ENCODE measurements around the gene ATXN7L2.

Gene ATXN7L2

GRCh38 chr1:109487261-109487660 is 3.6 kb downstream of the ATXN7L2 start:
- no peak for TF ChIP-seq POLR2AphosphoS5 (IDR thresholded peaks at IDR 0.05; ENCODE audit: low read depth, low read length)
- TF ChIP-seq, protein P1, sequence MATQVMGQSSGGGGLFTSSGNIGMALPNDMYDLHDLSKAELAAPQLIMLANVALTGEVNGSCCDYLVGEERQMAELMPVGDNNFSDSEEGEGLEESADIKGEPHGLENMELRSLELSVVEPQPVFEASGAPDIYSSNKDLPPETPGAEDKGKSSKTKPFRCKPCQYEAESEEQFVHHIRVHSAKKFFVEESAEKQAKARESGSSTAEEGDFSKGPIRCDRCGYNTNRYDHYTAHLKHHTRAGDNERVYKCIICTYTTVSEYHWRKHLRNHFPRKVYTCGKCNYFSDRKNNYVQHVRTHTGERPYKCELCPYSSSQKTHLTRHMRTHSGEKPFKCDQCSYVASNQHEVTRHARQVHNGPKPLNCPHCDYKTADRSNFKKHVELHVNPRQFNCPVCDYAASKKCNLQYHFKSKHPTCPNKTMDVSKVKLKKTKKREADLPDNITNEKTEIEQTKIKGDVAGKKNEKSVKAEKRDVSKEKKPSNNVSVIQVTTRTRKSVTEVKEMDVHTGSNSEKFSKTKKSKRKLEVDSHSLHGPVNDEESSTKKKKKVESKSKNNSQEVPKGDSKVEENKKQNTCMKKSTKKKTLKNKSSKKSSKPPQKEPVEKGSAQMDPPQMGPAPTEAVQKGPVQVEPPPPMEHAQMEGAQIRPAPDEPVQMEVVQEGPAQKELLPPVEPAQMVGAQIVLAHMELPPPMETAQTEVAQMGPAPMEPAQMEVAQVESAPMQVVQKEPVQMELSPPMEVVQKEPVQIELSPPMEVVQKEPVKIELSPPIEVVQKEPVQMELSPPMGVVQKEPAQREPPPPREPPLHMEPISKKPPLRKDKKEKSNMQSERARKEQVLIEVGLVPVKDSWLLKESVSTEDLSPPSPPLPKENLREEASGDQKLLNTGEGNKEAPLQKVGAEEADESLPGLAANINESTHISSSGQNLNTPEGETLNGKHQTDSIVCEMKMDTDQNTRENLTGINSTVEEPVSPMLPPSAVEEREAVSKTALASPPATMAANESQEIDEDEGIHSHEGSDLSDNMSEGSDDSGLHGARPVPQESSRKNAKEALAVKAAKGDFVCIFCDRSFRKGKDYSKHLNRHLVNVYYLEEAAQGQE (IDR thresholded peaks at IDR 0.05; ENCODE audit: insufficient read depth in 1 of 2, low read depth in 2 of 2, low read length in 2 of 2): no peak
- no peak for TF ChIP-seq SIN3A (IDR thresholded peaks at IDR 0.05; ENCODE audit: borderline replicate concordance, insufficient read depth, low read length)
- no peak for TF ChIP-seq TAF1 (IDR thresholded peaks at IDR 0.05; ENCODE audit: borderline replicate concordance, insufficient read depth, low read length)
- TF ChIP-seq FOXP2 (optimal IDR thresholded peaks at IDR 0.05; ENCODE audit: borderline replicate concordance, extremely low read depth, extremely low read length, insufficient read depth): no peak

- no peak for TF ChIP-seq SIN3A (IDR thresholded peaks at IDR 0.05; ENCODE audit: borderline replicate concordance, insufficient read depth, low read length)
- no peak for TF ChIP-seq POLR2AphosphoS5 (IDR thresholded peaks at IDR 0.05; ENCODE audit: low read depth, low read length)
- TF ChIP-seq TAF1 (IDR thresholded peaks at IDR 0.05; ENCODE audit: borderline replicate concordance, insufficient read depth, low read length): no peak
- TF ChIP-seq, protein P1 (IDR thresholded peaks at IDR 0.05; ENCODE audit: insufficient read depth in 1 of 2, low read depth in 2 of 2, low read length in 2 of 2): no peak
- TF ChIP-seq FOXP2 (optimal IDR thresholded peaks at IDR 0.05; ENCODE audit: borderline replicate concordance, extremely low read depth, extremely low read length, insufficient read depth): no peak
These were observed 4.5 kb downstream of the ATXN7L2 start for GRCh38 chr1:109488201-109488600.

GRCh38 chr1:109488696-109489095 is 5.0 kb downstream of the ATXN7L2 start:
- TF ChIP-seq FOXP2 (optimal IDR thresholded peaks at IDR 0.05; ENCODE audit: borderline replicate concordance, extremely low read depth, extremely low read length, insufficient read depth): no peak
- no peak for TF ChIP-seq TAF1 (IDR thresholded peaks at IDR 0.05; ENCODE audit: borderline replicate concordance, insufficient read depth, low read length)
- TF ChIP-seq, protein P1 (IDR thresholded peaks at IDR 0.05; ENCODE audit: insufficient read depth in 1 of 2, low read depth in 2 of 2, low read length in 2 of 2): no peak
- no peak for TF ChIP-seq SIN3A (IDR thresholded peaks at IDR 0.05; ENCODE audit: borderline replicate concordance, insufficient read depth, low read length)
- TF ChIP-seq POLR2AphosphoS5 (IDR thresholded peaks at IDR 0.05; ENCODE audit: low read depth, low read length): no peak

- TF ChIP-seq TAF1 (IDR thresholded peaks at IDR 0.05; ENCODE audit: borderline replicate concordance, insufficient read depth, low read length): no peak
- no peak for TF ChIP-seq FOXP2 (optimal IDR thresholded peaks at IDR 0.05; ENCODE audit: borderline replicate concordance, extremely low read depth, extremely low read length, insufficient read depth)
- TF ChIP-seq, protein P1 (IDR thresholded peaks at IDR 0.05; ENCODE audit: insufficient read depth in 1 of 2, low read depth in 2 of 2, low read length in 2 of 2): no peak
- TF ChIP-seq SIN3A (IDR thresholded peaks at IDR 0.05; ENCODE audit: borderline replicate concordance, insufficient read depth, low read length): no peak
- TF ChIP-seq POLR2AphosphoS5 (IDR thresholded peaks at IDR 0.05; ENCODE audit: low read depth, low read length): no peak
These were observed 6.6 kb downstream of the ATXN7L2 start for GRCh38 chr1:109490029-109490933.
